GM21367 (cell line): Measurements from ENCODE around the gene CNOT1.

Source experiments
- ATAC-seq: cut with Tn5 transposase; IDR thresholded peaks from one replicate; pipeline ENCODE4 v1.9.1; 2021; ENCODE audit not compliant: unreplicated experiment

CNOT1 gene

DNA sequence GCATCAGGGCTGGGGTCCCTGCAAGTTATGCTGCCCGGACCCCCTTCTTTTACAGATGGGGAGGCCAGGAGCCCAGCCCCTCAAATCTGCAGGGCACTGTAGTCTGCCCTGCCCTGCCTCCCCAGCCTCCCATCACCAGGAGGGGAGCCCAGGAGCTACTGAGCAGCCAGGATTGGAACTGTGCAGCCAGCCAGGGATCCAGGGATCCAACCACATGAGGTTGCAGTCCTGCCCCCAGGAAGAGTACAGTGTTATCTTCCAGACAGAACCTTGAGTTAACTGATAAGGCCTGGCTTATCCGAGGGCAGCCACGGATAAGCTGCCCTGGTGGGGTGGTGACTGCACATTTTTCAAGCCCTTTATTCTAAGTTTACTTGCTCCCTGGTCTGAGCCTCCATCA lies 141.1 kb downstream of the CNOT1 start:
- ATAC-seq, result no peak

DNA sequence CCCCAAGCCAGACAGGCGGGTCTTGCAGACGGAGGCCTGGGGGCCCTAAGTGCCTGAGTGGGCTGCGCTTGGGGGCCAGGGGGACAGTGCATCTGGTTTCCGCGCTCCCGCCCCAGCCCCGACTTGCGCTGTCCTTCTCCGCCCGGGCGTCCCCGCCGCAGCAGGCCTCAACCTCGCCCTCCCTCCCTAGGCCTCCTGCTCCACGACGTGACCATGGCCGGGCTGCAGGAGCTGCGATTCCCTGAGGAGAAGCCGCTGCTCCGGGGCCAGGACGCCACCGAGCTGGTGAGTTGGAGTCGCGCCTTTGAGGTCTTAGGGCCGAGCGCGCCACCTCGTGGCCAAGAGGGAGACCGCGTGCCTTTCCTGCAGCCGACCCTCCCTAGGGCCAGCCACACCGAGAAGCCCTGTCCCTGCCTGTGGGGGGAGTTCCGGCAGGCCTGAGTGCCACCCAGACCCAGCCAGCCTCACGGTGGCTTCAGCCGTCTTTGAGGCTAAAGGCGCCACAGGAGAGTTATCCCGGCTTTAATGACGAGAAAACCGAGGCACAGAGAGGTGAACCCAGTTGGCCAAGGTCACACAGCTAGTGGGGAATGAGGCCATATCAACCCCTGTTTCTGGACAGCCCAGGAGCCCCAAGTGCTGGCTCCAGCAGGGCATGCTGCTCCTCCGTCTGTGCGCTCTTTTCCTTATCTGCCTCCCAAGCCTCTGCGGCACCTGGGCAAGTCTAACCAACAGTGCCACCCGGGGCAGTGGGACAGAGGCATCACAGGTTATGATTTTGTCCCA lies 141.9 kb downstream of the CNOT1 start:
- no peak for ATAC-seq

DNA sequence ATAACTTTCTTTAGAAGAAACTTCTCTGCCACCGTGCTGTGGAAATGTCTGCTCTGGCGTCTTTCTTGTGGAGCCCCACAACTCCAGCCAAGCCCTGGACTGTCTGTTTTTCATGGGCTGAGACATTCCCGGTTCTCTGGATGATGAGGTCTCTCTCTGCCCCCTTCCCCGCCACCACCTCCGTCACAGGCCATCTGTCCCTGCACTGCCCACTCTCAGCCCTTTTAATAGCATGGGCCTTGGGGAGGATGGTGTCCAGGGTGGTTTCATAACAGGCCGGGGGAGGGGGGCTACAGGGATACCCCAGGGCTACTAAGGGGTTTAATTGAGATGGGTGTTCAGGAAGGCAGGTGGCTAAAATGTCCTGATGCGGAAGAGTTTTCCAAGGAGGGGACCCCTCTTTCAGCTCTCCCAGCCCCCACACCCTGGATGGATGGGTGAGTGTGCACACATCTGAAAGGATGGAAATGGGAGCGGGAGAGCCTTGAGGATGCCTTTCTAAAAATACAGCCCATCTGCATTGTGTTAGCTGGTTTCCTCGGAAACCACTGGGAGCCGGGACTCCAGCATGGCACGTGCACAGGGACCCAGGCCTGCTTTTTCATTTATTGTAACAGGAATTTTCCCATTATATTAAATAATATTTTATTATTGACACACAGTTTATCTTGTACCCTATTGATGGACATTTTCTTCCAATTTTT lies 144.3 kb downstream of the CNOT1 start:
- ATAC-seq, result no peak

DNA sequence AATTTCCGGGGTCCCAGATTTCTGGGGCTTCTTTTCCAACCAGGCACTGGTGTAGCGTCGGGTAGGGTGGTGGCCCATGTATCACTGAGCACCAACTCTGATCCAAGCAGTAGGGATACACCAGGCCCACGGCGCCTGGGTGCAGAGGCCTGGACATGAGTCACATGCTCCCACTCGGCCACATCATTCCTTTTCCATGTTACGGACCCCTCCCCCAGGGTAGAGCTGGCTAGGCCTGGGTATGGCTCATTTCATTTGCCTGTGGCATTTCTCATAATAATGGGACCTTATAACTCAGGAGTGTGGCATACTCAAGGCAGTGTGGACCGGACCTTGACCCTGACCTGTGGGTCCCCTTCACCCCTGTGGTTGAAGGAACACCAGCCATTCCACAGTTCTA lies 147.7 kb downstream of the CNOT1 start:
- ATAC-seq, result no peak

DNA sequence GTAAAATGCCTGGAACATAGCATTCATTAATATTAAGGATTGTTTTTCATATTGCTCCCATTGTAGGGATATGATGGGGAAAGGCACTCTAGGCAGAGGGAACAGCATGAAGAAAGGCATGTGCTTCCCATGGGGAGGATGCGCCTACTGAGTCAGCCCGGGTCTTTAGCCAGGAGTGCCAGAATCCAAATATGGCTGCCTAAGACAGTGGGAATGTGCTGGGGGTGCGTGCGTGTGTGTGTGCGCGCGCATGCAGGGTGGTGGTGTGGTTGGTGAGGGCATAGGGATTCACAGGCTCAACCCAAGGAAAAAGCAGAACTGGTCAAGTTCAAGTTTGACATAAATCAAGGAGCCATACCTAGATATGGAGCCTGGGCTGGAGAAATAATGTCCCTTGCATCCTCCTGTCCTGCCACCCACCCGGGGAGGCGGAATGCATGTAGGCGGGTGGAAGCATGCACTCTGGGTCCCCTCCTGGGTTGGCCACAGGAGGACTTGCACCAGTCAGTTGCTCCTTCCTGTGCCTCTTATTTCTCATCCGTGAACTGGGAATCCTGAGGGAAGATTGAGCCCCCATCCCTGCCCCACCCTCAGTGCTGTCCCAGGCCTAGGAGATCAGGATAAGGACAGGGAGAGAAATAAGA lies 148.3 kb downstream of the CNOT1 start:
- no peak for ATAC-seq

DNA sequence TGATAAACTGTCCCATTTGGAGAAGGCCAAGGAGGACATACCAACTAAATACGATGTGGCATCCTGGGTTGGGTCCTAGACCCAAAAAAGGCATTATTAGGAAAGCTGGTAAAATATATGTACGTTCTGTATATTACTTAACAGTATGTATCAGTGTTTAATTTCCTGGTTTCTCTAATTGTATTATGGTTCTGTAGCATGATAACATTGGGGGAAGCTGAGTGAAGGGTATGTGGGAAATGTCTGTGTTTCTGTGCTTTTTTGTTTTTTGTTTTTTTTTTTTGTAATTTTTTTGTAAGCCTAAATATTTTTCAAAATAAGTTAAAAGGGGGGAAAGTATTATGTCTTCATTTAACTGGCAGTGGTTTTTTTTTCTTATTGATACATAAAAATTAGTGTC lies 151.2 kb downstream of the CNOT1 start:
- no peak for ATAC-seq

DNA sequence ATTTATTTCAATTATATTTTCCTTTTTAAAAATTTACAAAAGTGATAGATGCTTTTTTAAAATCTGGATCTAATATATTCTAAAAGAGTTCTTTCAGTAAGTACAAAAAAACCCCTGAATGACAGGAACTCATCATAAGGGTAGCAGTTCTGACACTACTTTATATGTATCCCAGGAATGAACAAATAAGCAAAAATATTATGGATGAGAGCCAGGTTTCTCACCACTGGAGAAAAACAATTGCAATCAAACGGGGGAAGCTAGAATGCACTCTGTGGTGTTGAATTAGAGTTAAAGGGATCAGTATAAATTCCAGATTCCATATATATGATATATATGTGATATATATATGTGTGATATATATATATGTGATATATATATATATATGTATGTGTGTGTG lies 152.8 kb downstream of the CNOT1 start:
- ATAC-seq, result no peak

DNA sequence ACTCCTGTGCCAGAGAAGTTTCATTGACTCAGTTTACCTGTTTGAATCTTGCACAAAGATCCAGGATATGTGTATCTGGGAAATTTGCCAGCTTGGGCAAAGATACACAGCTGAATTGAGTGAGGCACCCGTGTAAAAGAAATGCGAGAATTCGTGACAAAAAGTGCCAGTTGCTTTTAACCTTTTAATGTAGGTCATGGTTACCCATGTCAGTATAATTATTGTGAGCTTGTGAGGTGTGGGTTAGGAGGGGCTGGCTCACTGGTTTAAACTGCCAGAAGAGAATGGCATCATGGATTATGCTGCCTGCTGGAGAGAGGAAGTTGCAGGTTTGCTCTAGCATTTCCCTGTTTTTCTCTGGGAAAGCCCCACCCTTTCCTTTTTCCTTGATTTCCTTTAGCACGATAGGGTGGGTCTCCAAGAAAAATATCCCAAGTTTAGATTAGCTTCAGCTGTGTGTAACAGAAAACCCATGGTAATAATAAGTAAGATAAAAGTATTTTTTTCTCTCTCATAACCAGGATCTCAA lies 154.5 kb downstream of the CNOT1 start:
- ATAC-seq, result no peak

DNA sequence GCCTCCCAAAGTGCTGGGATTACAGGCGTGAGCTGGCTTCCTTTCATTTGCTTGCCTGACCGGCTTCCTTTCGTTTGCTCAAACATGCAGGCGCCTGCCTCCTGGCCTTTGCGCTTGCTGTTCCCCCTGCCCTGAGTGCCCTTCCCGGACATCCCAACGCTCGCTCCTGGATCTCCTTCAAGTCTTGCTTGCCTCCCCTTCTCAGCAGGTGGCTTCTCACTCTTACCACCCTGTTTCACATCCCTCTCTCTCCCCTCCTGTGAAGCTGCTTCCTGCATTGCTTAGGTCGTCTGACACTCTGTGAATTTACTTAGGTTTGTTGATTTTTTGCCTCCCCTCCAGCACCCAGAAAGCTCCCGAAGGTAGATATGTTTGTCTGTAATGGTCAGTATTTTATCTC lies 155.3 kb downstream of the CNOT1 start:
- ATAC-seq, result no peak

DNA sequence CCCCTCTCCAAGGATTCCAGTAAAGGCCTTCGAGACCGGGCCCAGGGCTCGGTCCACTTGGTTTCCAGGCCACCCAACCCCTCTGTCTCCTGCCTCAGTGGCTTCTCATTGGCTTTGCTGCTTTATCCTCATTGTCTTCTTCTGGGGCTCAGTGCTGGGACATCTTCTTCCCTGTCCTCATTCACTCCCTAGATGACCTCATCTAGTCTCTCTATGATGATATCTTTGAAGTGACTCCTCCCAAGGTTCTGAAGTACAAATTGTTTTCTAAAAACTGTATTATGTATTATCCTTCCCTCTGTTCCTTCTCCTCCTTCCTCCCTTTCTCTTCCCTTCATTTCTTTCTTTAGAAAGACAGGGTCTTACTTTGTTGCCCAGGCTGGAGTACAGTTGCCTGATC lies 156.8 kb downstream of the CNOT1 start:
- ATAC-seq, result no peak

DNA sequence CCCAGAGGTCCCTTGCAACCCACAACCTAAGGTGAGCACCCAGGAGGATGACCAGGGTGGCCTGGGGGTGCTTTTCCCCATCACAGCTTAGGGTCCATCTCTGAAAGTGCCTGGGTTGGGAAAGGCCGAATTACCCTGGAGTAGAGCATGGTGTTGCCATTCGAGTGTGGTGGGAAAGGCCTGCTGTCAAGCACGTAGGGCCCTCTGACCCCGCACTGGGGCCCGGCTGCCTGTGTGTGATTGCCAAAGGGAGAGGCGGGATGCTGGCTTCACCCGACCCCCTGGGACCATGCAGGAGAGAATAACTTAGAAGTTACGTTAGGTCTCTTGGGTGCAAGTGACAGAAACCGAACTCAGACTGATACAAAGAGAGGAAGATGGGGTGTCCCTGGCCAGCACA lies 157.4 kb downstream of the CNOT1 start:
- no peak for ATAC-seq

DNA sequence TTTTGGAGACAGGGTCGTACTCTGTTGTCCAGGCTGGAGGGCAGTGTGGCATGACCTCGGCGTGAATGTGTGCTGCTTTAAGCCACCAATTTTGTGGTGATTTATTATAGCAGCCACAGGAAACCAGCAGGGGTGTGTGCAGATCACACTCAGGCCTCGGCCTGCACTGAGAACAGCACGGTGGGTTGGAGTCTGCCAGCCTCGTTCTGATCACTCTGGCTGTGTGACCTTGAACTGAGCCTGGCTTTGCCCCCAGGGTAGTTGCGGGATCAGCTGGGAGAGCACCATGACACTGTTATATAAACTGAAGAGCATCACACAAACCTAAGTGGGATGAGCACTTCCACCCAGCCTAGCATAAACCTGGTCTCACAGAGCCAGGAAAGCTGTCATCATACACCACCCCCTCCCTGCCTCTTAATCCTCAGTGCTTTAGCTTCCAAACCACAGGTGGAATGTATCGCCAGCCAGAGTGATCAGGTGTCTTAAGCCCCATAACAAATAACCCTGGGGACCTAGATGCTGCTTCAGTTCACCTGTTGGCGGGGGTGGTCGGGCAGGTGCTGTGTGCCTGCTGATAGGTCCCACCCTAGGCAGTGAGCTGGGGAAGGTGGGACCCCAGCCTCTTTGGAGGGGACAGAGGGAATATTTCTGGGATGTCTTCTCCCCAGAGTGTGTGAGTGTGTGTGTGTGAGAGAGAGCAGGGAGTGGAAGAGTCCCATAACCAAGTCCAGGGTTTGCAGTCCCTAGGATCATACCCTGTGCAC lies 158.2 kb downstream of the CNOT1 start:
- ATAC-seq, result no peak
